Ishikawa (cell line): ENCODE results near the gene CBX8.
A peak's percentile ranks its signal among the peaks of the same experiment; 100 is the strongest.

Experiments
- CEBPB ChIP-seq: IDR thresholded peaks from 2 replicates; pipeline ENCODE4 v1.6.1; 2012
- CREB1 ChIP-seq: IDR thresholded peaks from 2 replicates; pipeline ENCODE4 v1.6.1; 2012; ENCODE audit warnings: low read depth
- EGR1 ChIP-seq: IDR thresholded peaks from 2 replicates; pipeline ENCODE4 v1.6.1; 2012
- EP300 ChIP-seq: IDR thresholded peaks from 2 replicates; pipeline ENCODE4 v1.6.1; 2012; ENCODE audit warnings: borderline replicate concordance
- FOXM1 ChIP-seq: IDR thresholded peaks from 2 replicates; pipeline ENCODE4 v1.6.1; 2012; ENCODE audit warnings: low read depth, borderline replicate concordance
- NFIC ChIP-seq: IDR thresholded peaks from 2 replicates; pipeline ENCODE4 v1.6.1; 2012
- RAD21 ChIP-seq: IDR thresholded peaks from 2 replicates; pipeline ENCODE4 v1.6.1; 2012; ENCODE audit warnings: low read depth
- REST ChIP-seq: IDR thresholded peaks from 2 replicates; pipeline ENCODE4 v1.6.1; 2012; ENCODE audit warnings: low read depth, mild to moderate bottlenecking
- TAF1 ChIP-seq: IDR thresholded peaks from 2 replicates; pipeline ENCODE4 v1.6.1; 2012; ENCODE audit warnings: low read depth, mild to moderate bottlenecking
- TCF12 ChIP-seq: IDR thresholded peaks from 2 replicates; pipeline ENCODE4 v1.6.1; 2012; ENCODE audit warnings: low read depth
- TEAD4 ChIP-seq: IDR thresholded peaks from 2 replicates; pipeline ENCODE4 v1.6.1; 2012
- USF1 ChIP-seq: IDR thresholded peaks from 2 replicates; pipeline ENCODE4 v1.6.1; 2012
- YY1 ChIP-seq: IDR thresholded peaks from 2 replicates; pipeline ENCODE4 v1.6.1; 2012; ENCODE audit warnings: low read depth
- ZBTB7A ChIP-seq: IDR thresholded peaks from 2 replicates; pipeline ENCODE4 v1.6.1; 2012; ENCODE audit warnings: low read depth
- TF ChIP-seq, protein P1 (sequence below): IDR thresholded peaks from 2 replicates; pipeline ENCODE4 v1.6.1; 2012

Gene CBX8

GRCh38 chr17:79843474-79843815 lies 46.6 kb upstream of the CBX8 start:
- no peak for TF ChIP-seq CREB1
- no peak for TF ChIP-seq EP300
- no peak for TF ChIP-seq TEAD4
- no peak for TF ChIP-seq EGR1
- no peak for TF ChIP-seq CEBPB
- no peak for TF ChIP-seq NFIC
- TF ChIP-seq RAD21, result no peak
- TF ChIP-seq USF1, result no peak
- TF ChIP-seq, protein P1, sequence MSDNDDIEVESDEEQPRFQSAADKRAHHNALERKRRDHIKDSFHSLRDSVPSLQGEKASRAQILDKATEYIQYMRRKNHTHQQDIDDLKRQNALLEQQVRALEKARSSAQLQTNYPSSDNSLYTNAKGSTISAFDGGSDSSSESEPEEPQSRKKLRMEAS, result no peak
- no peak for TF ChIP-seq REST
- no peak; the same call in 1 of the 2 replicates for TF ChIP-seq ZBTB7A
- no peak for TF ChIP-seq FOXM1
- no peak for TF ChIP-seq TCF12
- TF ChIP-seq YY1, result no peak
- no peak for TF ChIP-seq TAF1

GRCh38 chr17:79842656-79843473 lies 46.0 kb upstream of the CBX8 start:
- TF ChIP-seq TAF1, result no peak

- no peak for TF ChIP-seq NFIC
- TF ChIP-seq TCF12, result no peak
- no peak for TF ChIP-seq USF1
- TF ChIP-seq EP300, result no peak
- no peak for TF ChIP-seq EGR1
- TF ChIP-seq TAF1, result no peak
- no peak for TF ChIP-seq CEBPB
- no peak for TF ChIP-seq FOXM1
- TF ChIP-seq YY1, result no peak
- TF ChIP-seq RAD21, result no peak
Measured at GRCh38 chr17:79842136-79842655, 45.3 kb upstream of the CBX8 start.

DNA sequence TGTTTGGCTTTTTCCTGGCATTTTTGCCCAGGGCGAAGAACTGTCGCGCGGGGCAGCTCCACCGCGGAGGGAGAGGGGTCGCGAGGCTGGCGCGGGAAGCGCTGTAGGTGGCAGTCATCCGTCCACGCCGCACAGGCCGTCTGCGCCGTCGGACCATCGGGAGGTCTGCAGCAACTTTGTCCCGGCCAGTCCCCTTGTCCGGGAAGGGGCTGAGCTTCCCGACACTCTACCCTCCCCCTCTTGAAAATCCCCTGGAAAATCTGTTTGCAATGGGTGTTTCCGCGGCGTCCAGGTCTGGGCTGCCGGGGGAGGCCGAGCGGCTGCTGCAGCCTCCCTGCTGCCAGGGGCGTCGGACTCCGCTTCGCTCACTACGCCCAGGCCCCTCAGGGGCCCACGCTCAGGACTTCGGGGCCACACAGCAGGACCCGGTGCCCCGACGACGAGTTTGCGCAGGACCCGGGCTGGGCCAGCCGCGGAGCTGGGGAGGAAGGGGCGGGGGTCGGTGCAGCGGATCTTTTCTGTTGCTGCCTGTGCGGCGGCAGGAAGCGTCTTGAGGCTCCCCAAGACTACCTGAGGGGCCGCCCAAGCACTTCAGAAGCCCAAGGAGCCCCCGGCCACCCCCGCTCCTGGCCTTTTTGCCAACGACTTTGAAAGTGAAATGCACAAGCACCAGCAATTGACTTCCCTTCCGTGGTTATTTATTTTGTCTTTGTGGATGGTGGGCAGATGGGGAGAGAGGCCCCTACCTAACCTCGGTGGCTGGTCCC lies 44.7 kb upstream of the CBX8 start:
- TF ChIP-seq ZBTB7A (no peak), NFIC (no peak), USF1 (no peak), TCF12 (no peak), TEAD4 (no peak), EP300 (no peak), REST (no peak), CEBPB (no peak), CREB1 (no peak), EGR1 (no peak), YY1 (no peak), FOXM1 (no peak), TAF1 (no peak)
- TF ChIP-seq, protein P1, result no peak

DNA sequence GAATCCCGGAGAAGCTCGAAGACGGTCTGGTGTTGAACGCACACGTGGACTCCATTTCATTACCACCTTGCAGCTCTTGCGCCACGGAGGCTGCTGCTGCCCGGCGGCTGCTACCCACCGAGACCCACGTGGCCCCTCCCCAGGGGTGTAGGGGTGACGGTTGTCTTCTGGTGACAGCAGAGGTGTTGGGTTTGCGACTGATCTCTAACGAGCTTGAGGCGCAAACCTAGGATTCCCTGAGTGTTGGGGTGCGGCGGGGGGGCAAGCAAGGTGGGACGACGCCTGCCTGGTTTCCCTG lies 44.1 kb upstream of the CBX8 start:
- no peak for TF ChIP-seq TAF1
- TF ChIP-seq, protein P1, result 0 out of 2 replicates have a peak, but pooled peaks have one; percentile 13
